ENCODE results near the gene IL32.

DNA sequence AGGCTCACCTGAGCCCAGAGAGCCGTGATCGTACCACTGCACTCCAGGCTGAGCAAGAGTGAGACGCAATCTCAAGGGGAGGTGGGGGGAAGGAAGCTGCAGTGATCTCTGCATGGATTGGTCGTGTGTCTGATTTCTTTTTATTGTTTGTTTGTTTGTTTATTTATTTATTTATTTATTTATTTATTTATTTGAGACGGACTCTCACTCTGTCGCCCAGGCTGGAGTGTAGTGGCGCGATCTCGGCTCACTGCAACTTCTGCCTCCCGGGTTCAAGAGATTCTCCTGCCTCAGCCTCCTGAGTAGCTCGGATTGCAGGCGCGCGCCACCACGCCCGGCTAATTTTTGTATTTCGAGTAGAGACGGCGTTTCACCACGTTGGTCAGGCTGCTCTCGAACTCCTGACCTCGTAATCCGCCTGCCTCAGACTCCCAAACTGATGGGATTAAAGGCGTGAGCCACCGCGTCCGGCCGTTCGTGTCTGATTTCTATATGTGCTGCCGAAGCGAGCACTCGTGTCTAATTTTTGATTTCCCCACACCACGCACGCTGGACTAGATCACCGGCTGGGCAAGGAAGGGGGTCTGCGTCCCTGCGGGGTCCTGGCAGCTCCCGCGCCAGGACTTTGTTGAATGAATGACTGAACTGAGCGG, 45.7 kb upstream of the IL32 start:
- no peak for TF ChIP-seq CTCF (conservative IDR thresholded peaks at IDR 0.05; ENCODE audit: low read length)
- TF ChIP-seq EZH2phosphoT487 (IDR thresholded peaks at IDR 0.05; ENCODE audit: borderline replicate concordance): no peak

Measured in Loucy (cell line).